Right cardiac atrium (tissue), 5 donors: ENCODE data around the gene YTHDF1. TPM values are rescaled to one million over a fixed set of nuclear protein-coding genes. Genes with fewer than 3 reads are reported as not detected.
"Not testable (repeated sequence)": the region's sequence is repeated elsewhere in the genome, so short reads cannot be mapped to it uniquely, and the experiment has no call there.

Experiments
- ATAC-seq, 2 donors: fragments of 200-7000 bp; cut with Tn5 transposase; one replicate each; pipeline versions ENCODE4 v1.8.0 to v1.9.1; 2020; ENCODE audit warnings: moderate library complexity in 2 of 2, mild to moderate bottlenecking in 1 of 2
- DNase-seq, 3 donors: peaks; one replicate each; pipeline ENCODE4 v3.0.0-alpha.2; 2020
- H3K27ac ChIP-seq: one replicate; pipeline ENCODE4 v1.5.1; 2013; ENCODE audit warnings: mild to moderate bottlenecking, low read length, control low read depth, moderate library complexity
- H3K27me3 ChIP-seq: one replicate; pipeline ENCODE4 v1.6.1; 2013; ENCODE audit not compliant: control insufficient read depth, insufficient read depth
- H3K4me1 ChIP-seq: one replicate; pipeline ENCODE4 v1.6.1; 2013; ENCODE audit warnings: low read length; ENCODE audit not compliant: control insufficient read depth, insufficient read depth
- H3K4me3 ChIP-seq: one replicate; pipeline ENCODE4 v1.5.1; 2013; ENCODE audit warnings: low read length, control low read depth
- H3K9me3 ChIP-seq: one replicate; pipeline ENCODE4 v1.6.1; 2013; ENCODE audit warnings: low read length; ENCODE audit not compliant: control insufficient read depth
- WGBS: extraction: QIAGEN DNeasy Blood & Tissue Kit; methylation state at CpG from one replicate; pipeline ENCODE4 v1.1.7; 2013; 5-methylcytosine and 5-hydroxymethylcytosine counted together
- intact Hi-C, 4 donors: fragments of 100-400 bp; cut with DNase I; formaldehyde crosslinking; loops; one replicate each; pipeline versions ENCODE4 v1.11.0 to v1.14.0; 2022 to 2023
- polyA plus RNA-seq: library from polyadenylated mRNA; stranded (reverse); fragments of 200-250 nt; gene quantifications from one replicate; pipeline ENCODE4 v1.2.3, GENCODE V29; 2013
- total RNA-seq, 4 donors: library from RNA; stranded (reverse); fragmentation: NEBNext Ultra II Directional; extraction: Animal tissue kit (Norgen Biotek cat#: 25700); gene quantifications; one replicate each; pipeline ENCODE4 v1.2.1, GENCODE V29; 2021
- donor health status: healthy with polysubstance abuse.
- donor health status: DM: no; HTN: yes; CAD: no.
- donor health status: DM: no; HTN: no; CAD: no.
- donor health status: DM: no; HTN: yes; CAD: no; lungs with severe emphysema.
- donor health status: DM: yes; HTN: yes; CAD: no.

The YTHDF1 gene
- total and polyA plus RNA-seq, 5 donors = 15.3 to 27.6 (median 24.5) TPM

- intact Hi-C loops, H3K4me1 ChIP-seq, H3K27me3 ChIP-seq, H3K9me3 ChIP-seq, H3K27ac ChIP-seq, H3K4me3 ChIP-seq, ATAC-seq: not testable (repeated sequence)
- WGBS = 88% methylated on average over 20 of the region's 20 CpGs
- DNase-seq = peak; percentile 4 to 23 (median 19)
These were observed 56.7 kb downstream of the YTHDF1 start for GRCh38 chr20:63159251-63159650.

GRCh38 chr20:63158845-63159244 lies 57.1 kb downstream of the YTHDF1 start:
- no peaks in the 10 kb centered on the region for H3K27me3 ChIP-seq
- H3K4me3 ChIP-seq = no peak overlapping the region
- DNase-seq (peak in 1 of 3 donors; percentile 15), ATAC-seq (no peak)
- H3K9me3 ChIP-seq = no peaks in the 10 kb centered on the region
- no peaks in the 10 kb centered on the region for H3K4me1 ChIP-seq
- H3K27ac ChIP-seq = no peak overlapping the region
- 79% methylated on average over 14 of the region's 14 CpGs for WGBS
- intact Hi-C loops = no loop called here

DNA sequence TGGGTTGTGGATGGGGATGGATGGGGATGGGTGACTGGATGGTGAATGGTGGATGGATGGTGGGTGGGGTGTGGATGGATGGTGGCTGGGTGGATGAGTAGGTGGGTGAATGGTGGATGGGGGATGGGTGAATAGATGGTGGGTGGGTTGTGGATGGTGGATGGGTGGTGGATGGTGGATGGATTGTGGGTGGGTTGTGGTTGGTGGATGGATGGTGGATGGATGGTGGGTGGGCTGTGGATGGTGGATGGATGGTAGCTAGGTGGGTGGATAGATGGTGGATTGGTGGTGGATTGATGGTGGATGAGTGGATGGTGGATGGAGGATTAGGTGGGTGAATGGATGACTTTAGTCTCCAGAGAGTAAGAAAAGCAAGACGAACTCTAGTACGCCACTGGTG lies 57.6 kb downstream of the YTHDF1 start:
- ATAC-seq (no peak), DNase-seq (peak in 1 of 3 donors; percentile 10)
- no peak overlapping the region for H3K27ac ChIP-seq
- H3K9me3 ChIP-seq = no peaks in the 10 kb centered on the region
- whole genome bisulfite sequencing = 94% methylated on average over 2 of the region's 2 CpGs
- intact Hi-C loops = no loop called here
- no peaks in the 10 kb centered on the region for H3K4me1 ChIP-seq
- H3K27me3 ChIP-seq = no peaks in the 10 kb centered on the region
- H3K4me3 ChIP-seq = no peak overlapping the region

DNA sequence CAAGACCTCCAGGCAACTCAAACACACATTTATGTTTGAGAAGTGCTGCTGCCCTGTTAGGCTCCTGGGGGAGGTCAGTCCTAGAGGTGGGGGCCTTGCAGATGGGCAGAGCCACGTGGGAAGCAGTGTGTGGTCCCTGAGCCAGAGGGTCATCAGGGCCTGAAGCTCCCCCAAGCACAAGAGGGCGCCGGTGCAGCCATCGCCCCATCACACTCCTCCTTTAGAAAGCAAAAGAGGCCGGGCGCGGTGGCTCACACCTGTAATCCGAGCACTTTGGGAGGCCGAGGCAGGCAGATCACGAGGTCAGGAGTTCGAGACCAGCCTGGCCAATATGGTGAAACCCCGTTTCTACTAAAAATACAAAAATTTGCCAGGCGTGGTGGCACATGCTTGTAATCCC lies 58.5 kb downstream of the YTHDF1 start:
- H3K4me3 ChIP-seq, H3K4me1 ChIP-seq, intact Hi-C loops, H3K9me3 ChIP-seq, H3K27ac ChIP-seq, ATAC-seq, H3K27me3 ChIP-seq: not testable (repeated sequence)
- WGBS = 81% methylated on average over 13 of the region's 13 CpGs
- DNase-seq = peak; percentile 1 to 29 (median 29)

DNA sequence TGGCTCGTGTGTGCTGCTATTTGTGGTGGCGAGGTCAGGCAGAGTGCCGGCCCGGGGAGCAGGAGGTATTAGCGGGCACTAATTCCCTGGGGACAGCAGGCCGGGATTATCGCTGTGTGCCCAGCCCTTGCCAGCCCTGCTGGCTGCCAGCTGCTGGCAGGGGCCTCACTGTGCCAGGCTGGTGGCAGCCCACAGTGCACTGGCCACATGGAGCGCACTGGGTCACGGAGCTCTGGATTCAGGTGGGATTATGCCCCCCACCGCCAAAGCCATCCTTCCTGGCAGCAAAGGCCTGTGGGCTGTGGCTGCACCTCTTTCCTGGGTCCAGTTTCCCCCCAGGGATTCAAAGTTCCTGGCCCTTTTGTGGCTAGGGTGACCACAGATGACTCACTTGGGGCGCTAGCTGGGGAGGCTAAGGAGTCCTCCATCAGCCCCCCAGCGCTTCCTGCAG lies 59.7 kb downstream of the YTHDF1 start:
- Histone ChIP-seq H3K27me3 (no peaks in the 10 kb centered on the region), H3K4me3 (no peak overlapping the region), H3K27ac (no peak overlapping the region), H3K4me1 (no peaks in the 10 kb centered on the region), H3K9me3 (no peaks in the 10 kb centered on the region)
- 77% methylated on average over 12 of the region's 12 CpGs for WGBS
- DNase-seq (peak in 2 of 3 donors; percentile 3 to 34), ATAC-seq (no peak)
- intact Hi-C loops = no loop called here

DNA sequence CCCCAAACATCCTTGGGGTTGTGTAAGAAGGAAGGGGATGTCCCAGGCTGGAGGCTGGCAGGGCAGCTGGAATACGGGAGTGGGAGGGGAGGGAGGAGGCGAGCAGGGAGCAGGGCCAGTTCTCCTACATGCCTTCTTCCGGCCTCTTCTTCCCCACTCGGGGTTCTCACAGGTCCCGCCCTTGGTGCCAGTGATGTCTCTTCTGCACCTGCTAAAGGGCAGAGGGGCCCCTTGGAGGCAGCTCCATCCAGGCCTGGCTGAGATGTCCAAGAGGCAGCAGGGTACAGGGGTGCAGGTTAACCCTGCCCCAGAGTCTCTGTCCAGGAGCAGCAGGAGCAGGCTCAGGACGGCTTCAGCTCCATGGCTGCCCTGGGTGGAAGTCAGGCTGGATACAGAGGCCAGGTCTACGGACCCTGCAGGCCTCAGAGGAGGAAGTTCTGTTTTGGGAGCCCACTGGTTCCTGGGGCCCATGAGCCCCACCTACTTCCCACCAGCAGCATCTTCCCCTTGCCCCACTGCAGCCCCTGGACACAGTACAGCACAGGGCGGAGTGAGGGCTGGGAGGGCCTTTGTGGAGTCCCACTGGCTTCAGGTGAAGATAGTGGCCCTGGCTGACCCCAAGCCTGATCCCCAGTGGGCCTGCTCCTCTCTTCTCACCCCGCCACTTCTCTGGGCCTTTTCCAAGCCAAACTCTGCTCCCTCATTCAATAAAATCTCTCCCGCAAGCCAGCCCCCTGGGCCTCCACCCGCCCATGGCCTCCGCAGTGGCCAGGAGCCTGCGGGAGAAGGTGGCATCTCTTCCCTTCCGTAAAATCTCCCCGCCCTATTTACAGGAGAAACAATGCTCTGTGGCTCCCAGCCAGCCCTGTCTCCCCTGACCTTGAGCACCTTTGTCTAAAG lies 60.4 kb downstream of the YTHDF1 start:
- DNase-seq (peak in 2 of 3 donors; percentile 2 to 14), ATAC-seq (peak in 1 of 2 donors; percentile 18)
- WGBS = 65% methylated on average over 15 of the region's 15 CpGs
- Histone ChIP-seq H3K27ac (no peak overlapping the region), H3K9me3 (no peaks in the 10 kb centered on the region), H3K4me3 (no peak overlapping the region), H3K27me3 (no peaks in the 10 kb centered on the region), H3K4me1 (no peaks in the 10 kb centered on the region)
- intact Hi-C loops = no loop called here

GRCh38 chr20:63154395-63154794 lies 61.5 kb downstream of the YTHDF1 start:
- Histone ChIP-seq H3K27me3 (no peaks in the 10 kb centered on the region), H3K4me3 (no peak overlapping the region), H3K4me1 (no peaks in the 10 kb centered on the region), H3K9me3 (no peaks in the 10 kb centered on the region), H3K27ac (no peak overlapping the region)
- DNase-seq (peak in 2 of 3 donors; percentile 0 to 19), ATAC-seq (no peak)
- intact Hi-C loops = no loop called here
- WGBS = 24% methylated on average over 3 of the region's 3 CpGs

GRCh38 chr20:63153254-63154221 lies 62.4 kb downstream of the YTHDF1 start:
- 75% methylated on average over 16 of the region's 16 CpGs for WGBS
- H3K4me3 ChIP-seq = no peak overlapping the region
- DNase-seq (peak in 2 of 3 donors; percentile 4 to 8), ATAC-seq (no peak)
- no peaks in the 10 kb centered on the region for H3K9me3 ChIP-seq
- no peak overlapping the region for H3K27ac ChIP-seq
- H3K4me1 ChIP-seq = no peaks in the 10 kb centered on the region
- intact Hi-C loops = no loop called here
- H3K27me3 ChIP-seq = no peaks in the 10 kb centered on the region

GRCh38 chr20:63152322-63153253 lies 63.3 kb downstream of the YTHDF1 start:
- Histone ChIP-seq H3K4me3 (no peak overlapping the region), H3K27me3 (no peaks in the 10 kb centered on the region), H3K9me3 (no peaks in the 10 kb centered on the region), H3K4me1 (no peaks in the 10 kb centered on the region), H3K27ac (no peak overlapping the region)
- intact Hi-C loops = no loop called here
- DNase-seq = peak in 2 of 3 donors; percentile 9 to 31
- no peak for ATAC-seq
- 68% methylated on average over 28 of the region's 28 CpGs for WGBS
